Panc1 (cell line): ENCODE results near the gene PHF14.

Source experiments
- POLR2AphosphoS5 ChIP-seq: IDR thresholded peaks from 2 replicates; pipeline ENCODE4 v1.6.1; 2012; ENCODE audit warnings: mild to moderate bottlenecking, low read depth, low read length, moderate library complexity
- SIN3A ChIP-seq: IDR thresholded peaks from 2 replicates; pipeline ENCODE4 v1.6.1; 2012; ENCODE audit warnings: low read depth, mild to moderate bottlenecking, low read length, moderate library complexity, borderline replicate concordance; ENCODE audit not compliant: insufficient read depth
- TCF7L2 ChIP-seq: IDR thresholded peaks from 2 replicates; pipeline ENCODE4 v1.6.1; 2011; ENCODE audit warnings: mild to moderate bottlenecking, low read depth, low read length, inconsistent platforms
- TF ChIP-seq, protein P1 (sequence below): fragments of 450-650 bp; IDR thresholded peaks from 2 replicates; pipeline ENCODE4 v1.5.1; 2017; ENCODE audit warnings: mild to moderate bottlenecking
- TF ChIP-seq, protein P2 (sequence below), 2 experiments: IDR thresholded peaks; 2 replicates each; pipeline ENCODE4 v1.6.1; 2011 to 2012; ENCODE audit warnings: low read depth in 2 of 2, control low read depth in 1 of 2, low read length in 1 of 2, mild to moderate bottlenecking in 1 of 2, moderate library complexity in 1 of 2; ENCODE audit not compliant: insufficient read depth in 1 of 2

DNA sequence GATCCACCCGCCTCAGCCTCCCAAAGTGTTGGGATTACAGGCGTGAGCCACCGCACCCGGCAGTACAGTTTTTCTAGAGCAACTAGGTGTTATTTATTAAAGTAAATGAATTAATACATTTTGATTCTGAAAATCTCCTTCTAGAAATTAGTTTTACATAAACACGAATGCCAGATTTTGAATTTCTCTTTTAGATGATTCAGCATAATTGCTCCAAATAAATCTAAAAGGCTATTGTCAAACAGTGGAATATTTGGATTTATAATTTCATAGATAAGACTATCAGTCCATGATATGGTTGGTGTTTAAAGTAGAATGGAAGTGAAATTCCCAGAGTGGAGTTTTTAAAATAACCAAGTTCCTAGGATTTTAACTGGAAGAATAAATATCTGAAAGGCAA, 1.5 kb upstream of the PHF14 start:
- TF ChIP-seq, protein P1, sequence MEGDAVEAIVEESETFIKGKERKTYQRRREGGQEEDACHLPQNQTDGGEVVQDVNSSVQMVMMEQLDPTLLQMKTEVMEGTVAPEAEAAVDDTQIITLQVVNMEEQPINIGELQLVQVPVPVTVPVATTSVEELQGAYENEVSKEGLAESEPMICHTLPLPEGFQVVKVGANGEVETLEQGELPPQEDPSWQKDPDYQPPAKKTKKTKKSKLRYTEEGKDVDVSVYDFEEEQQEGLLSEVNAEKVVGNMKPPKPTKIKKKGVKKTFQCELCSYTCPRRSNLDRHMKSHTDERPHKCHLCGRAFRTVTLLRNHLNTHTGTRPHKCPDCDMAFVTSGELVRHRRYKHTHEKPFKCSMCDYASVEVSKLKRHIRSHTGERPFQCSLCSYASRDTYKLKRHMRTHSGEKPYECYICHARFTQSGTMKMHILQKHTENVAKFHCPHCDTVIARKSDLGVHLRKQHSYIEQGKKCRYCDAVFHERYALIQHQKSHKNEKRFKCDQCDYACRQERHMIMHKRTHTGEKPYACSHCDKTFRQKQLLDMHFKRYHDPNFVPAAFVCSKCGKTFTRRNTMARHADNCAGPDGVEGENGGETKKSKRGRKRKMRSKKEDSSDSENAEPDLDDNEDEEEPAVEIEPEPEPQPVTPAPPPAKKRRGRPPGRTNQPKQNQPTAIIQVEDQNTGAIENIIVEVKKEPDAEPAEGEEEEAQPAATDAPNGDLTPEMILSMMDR = no peak
- TF ChIP-seq POLR2AphosphoS5 (no peak), TCF7L2 (no peak), SIN3A (no peak)
- TF ChIP-seq, protein P2, sequence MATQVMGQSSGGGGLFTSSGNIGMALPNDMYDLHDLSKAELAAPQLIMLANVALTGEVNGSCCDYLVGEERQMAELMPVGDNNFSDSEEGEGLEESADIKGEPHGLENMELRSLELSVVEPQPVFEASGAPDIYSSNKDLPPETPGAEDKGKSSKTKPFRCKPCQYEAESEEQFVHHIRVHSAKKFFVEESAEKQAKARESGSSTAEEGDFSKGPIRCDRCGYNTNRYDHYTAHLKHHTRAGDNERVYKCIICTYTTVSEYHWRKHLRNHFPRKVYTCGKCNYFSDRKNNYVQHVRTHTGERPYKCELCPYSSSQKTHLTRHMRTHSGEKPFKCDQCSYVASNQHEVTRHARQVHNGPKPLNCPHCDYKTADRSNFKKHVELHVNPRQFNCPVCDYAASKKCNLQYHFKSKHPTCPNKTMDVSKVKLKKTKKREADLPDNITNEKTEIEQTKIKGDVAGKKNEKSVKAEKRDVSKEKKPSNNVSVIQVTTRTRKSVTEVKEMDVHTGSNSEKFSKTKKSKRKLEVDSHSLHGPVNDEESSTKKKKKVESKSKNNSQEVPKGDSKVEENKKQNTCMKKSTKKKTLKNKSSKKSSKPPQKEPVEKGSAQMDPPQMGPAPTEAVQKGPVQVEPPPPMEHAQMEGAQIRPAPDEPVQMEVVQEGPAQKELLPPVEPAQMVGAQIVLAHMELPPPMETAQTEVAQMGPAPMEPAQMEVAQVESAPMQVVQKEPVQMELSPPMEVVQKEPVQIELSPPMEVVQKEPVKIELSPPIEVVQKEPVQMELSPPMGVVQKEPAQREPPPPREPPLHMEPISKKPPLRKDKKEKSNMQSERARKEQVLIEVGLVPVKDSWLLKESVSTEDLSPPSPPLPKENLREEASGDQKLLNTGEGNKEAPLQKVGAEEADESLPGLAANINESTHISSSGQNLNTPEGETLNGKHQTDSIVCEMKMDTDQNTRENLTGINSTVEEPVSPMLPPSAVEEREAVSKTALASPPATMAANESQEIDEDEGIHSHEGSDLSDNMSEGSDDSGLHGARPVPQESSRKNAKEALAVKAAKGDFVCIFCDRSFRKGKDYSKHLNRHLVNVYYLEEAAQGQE (IDR thresholded peaks at IDR 0.05; ENCODE audit: insufficient read depth in 1 of 2, low read depth in 2 of 2, low read length in 1 of 2) = no peak
